BE2C (cell line): ENCODE results near the gene ORC6.

Experiments used
- DNase-seq: peaks from one replicate; pipeline ENCODE4 v3.0.0-alpha.2; 2020
- H3K27me3 ChIP-seq: fragments of 250-450 bp; sonication (Bioruptor Pico); 2 replicates; pipeline ENCODE4 v1.5.1; 2020; ENCODE audit warnings: mild to moderate bottlenecking
- H3K36me3 ChIP-seq: fragments of 250-450 bp; sonication (Bioruptor Pico); 2 replicates; pipeline ENCODE4 v1.5.1; 2020; ENCODE audit warnings: mild to moderate bottlenecking
- H3K4me1 ChIP-seq: fragments of 250-450 bp; sonication (Bioruptor Pico); 2 replicates; pipeline ENCODE4 v1.5.1; 2020
- H3K4me3 ChIP-seq: 2 replicates; pipeline ENCODE4 v1.5.1; 2011; ENCODE audit warnings: low read depth, low read length
- H3K9me3 ChIP-seq: fragments of 250-450 bp; sonication (Bioruptor Pico); 2 replicates; pipeline ENCODE4 v1.5.1; 2020
- CTCF ChIP-seq: IDR thresholded peaks from 2 replicates; pipeline ENCODE4 v1.5.1; 2012; ENCODE audit warnings: mild to moderate bottlenecking, low read depth, low read length

The ORC6 gene

DNA sequence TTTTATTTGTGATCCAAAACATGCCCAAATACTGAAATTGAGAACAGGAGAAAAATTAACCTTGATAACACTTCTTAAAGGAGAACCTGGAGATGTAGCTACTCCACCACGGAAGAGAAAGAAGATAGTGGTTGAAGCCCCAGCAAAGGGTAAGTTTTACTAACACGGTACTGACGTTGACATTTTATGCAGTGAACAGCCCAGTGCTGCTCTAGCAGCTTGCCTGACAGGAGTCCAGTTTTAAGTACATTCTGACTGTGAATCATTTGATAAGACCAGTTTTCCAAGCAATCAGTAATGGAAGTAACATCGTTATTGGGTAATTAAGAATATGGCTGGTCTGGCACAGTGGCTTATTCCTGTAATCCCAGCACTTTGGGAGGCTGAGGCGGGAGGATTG, 6.5 kb downstream of the ORC6 start:
- Histone ChIP-seq H3K4me1 (no peaks in the 10 kb centered on the region), H3K27me3 (no peaks in the 10 kb centered on the region), H3K9me3 (no peaks in the 10 kb centered on the region), H3K36me3 (peaks cover 59% of the 10 kb centered on the region), H3K4me3 (no peak overlapping the region)
- no peak for DNase-seq
- no peak for TF ChIP-seq CTCF

DNA sequence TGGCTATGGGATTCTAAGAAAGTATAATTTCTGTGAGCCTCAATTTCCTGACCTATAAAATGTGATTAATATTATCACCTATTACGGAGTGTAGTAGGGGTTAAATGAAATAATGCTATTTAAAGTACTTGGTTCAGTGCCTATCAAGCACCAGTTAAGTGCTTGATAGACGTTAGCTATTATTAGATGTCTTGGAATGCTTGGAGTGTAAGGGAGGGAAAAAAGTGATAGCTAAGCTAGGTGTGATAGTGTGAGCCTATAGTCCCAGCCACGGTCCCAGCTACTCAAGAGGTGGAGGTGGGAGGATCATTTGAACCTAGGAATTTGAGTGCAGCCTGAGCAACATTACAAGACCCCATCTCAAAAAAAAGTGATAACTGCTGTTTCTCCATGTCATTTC, 7.5 kb downstream of the ORC6 start:
- H3K4me1 ChIP-seq = no peaks in the 10 kb centered on the region
- no peak overlapping the region for H3K4me3 ChIP-seq
- no peaks in the 10 kb centered on the region for H3K9me3 ChIP-seq
- no peak for DNase-seq
- TF ChIP-seq CTCF = no peak
- H3K27me3 ChIP-seq = no peaks in the 10 kb centered on the region
- peaks cover 50% of the 10 kb centered on the region for H3K36me3 ChIP-seq

GRCh38 chr16:46700048-46700447, 10.6 kb downstream of the ORC6 start:
- Histone ChIP-seq H3K36me3 (peaks cover 33% of the 10 kb centered on the region), H3K4me3 (no peak overlapping the region), H3K4me1 (no peaks in the 10 kb centered on the region), H3K9me3 (no peaks in the 10 kb centered on the region), H3K27me3 (no peaks in the 10 kb centered on the region)
- TF ChIP-seq CTCF = no peak
- DNase-seq = no peak

DNA sequence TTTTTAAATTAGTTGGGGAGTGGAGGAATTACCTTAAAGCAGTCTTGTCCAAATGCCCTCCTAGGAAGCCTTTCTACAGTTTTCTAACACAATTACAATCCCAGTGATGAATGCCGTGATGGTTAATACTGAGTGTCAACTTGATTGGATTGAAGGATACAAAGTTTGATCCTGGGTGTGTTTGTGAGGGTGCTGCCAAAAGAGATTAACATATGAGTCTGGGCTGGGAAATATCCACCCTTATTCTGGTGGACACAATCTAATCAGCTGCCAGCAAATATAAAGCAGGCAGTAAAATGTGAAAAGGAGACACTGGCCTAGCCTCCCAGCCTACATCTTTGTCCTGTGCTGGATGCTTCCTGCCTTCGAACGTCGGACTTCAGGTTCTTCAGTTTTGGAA, 12.2 kb downstream of the ORC6 start:
- Histone ChIP-seq H3K36me3 (peaks cover 17% of the 10 kb centered on the region), H3K4me3 (no peak overlapping the region), H3K9me3 (no peaks in the 10 kb centered on the region), H3K27me3 (no peaks in the 10 kb centered on the region), H3K4me1 (no peaks in the 10 kb centered on the region)
- no peak for DNase-seq
- no peak for TF ChIP-seq CTCF

DNA sequence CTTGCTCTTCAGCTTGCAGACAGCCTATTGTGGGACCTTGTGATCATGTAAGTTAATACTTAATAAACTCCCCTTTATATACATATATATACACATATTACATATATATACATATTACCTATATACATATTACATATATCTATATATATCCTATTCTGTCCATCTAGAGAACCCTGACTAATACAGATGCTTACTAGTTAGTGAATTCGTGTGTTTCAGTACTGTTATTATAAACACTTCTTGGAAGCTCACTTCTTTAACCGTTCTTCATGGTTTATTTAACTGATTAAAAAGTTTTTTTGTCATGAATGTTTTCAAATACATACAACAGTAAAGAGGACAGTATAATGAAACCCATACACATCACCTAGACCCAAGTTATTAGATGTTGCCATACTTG, 12.6 kb downstream of the ORC6 start:
- Histone ChIP-seq H3K4me3 (no peak overlapping the region), H3K27me3 (no peaks in the 10 kb centered on the region), H3K36me3 (peaks cover 13% of the 10 kb centered on the region), H3K9me3 (no peaks in the 10 kb centered on the region), H3K4me1 (no peaks in the 10 kb centered on the region)
- DNase-seq = no peak
- no peak for TF ChIP-seq CTCF

DNA sequence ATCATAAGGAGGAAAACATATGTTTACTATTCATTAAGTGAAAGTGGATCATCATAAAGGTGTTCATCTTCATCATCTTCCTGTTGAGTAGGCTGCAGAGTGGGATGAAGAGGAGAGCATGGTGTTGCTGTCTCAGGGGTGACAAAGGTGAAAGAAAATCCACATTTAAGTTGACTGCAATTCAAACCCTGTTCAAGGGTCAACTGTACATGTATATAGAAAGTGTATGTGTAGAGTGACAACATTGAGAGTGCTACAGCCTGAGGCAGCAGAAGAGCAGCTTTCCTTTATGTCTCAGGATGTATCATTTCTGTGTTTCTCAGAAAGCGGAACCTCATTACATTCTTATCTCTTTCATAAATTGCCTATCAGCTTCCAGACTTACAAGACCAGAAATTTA, 17.2 kb downstream of the ORC6 start:
- Histone ChIP-seq H3K4me3 (no peak overlapping the region), H3K27me3 (no peaks in the 10 kb centered on the region), H3K36me3 (no peaks in the 10 kb centered on the region), H3K4me1 (no peaks in the 10 kb centered on the region; the same call in 1 of the 2 replicates), H3K9me3 (no peaks in the 10 kb centered on the region)
- no peak for DNase-seq
- TF ChIP-seq CTCF = no peak
